HepG2 (cell line): ENCODE data around the gene NFYC.

ENCODE experiments used
- CAMTA2 ChIP-seq: sonication (generic); formaldehyde crosslinking; IDR thresholded peaks from 2 replicates; pipeline ENCODE4 v1.4.0; 2020; ENCODE audit warnings: mild to moderate bottlenecking, missing genetic modification reagents, borderline replicate concordance
- FOXM1 ChIP-seq: sonication (generic); formaldehyde crosslinking; IDR thresholded peaks from 2 replicates; pipeline ENCODE4 v1.5.0; 2020; ENCODE audit warnings: missing genetic modification reagents
- MAX ChIP-seq: IDR thresholded peaks from 2 replicates; pipeline ENCODE4 v1.6.1; 2012; ENCODE audit warnings: inconsistent platforms
- SRF ChIP-seq: IDR thresholded peaks from 2 replicates; pipeline ENCODE4 v1.6.1; 2011; ENCODE audit warnings: mild to moderate bottlenecking, low read depth, low read length, moderate library complexity
- ZNF18 ChIP-seq: sonication (generic); formaldehyde crosslinking; IDR thresholded peaks from 2 replicates; pipeline ENCODE4 v1.8.0; 2022; ENCODE audit warnings: mild to moderate bottlenecking, missing genetic modification reagents; ENCODE audit not compliant: insufficient replicate concordance

- TF ChIP-seq MAX (no peak), SRF (no peak), FOXM1 (CRISPR knock-in tag) (no peak), ZNF18 (CRISPR knock-in tag) (no peak), CAMTA2 (CRISPR knock-in tag) (no peak)
Measured at GRCh38 chr1:40689737-40690136, 1.8 kb upstream of the NFYC start.
